CD4-positive, CD25-positive, alpha-beta regulatory T cell (primary cell): Measurements from ENCODE around the gene STRIP1. TPM values are rescaled to one million over a fixed set of nuclear protein-coding genes. Genes with fewer than 3 reads are reported as not detected.
"Not testable (repeated sequence)": the region's sequence is repeated elsewhere in the genome, so short reads cannot be mapped to it uniquely, and the experiment has no call there.

Experiments
- ATAC-seq, 2 donors: fragments of 150-1000 bp; cut with Tn5 transposase; one replicate each; pipeline ENCODE4 v1.10.0; 2021; ENCODE audit warnings: low read depth in 2 of 2, moderate number of reproducible peaks in 2 of 2, moderate library complexity in 1 of 2
- DNase-seq, 3 donors: peaks; one replicate each; pipeline versions ENCODE4 v3.0.0 to v3.0.0-alpha.2; 2012 to 2022; ENCODE audit warnings: mixed read lengths in 1 of 3
- H3K27ac ChIP-seq: one replicate; pipeline ENCODE4 v1.7.0; 2013; ENCODE audit warnings: mild to moderate bottlenecking, low read length; ENCODE audit not compliant: insufficient read depth, poor library complexity, severe bottlenecking
- H3K27me3 ChIP-seq: one replicate; pipeline ENCODE4 v1.7.0; 2013; ENCODE audit warnings: low read length; ENCODE audit not compliant: control insufficient read depth, insufficient read depth
- H3K36me3 ChIP-seq: one replicate; pipeline ENCODE4 v1.7.0; 2013; ENCODE audit warnings: mild to moderate bottlenecking, low read length, moderate library complexity; ENCODE audit not compliant: control insufficient read depth, insufficient read depth
- H3K4me1 ChIP-seq: 2 replicates; pipeline ENCODE4 v1.7.0; 2013; ENCODE audit warnings: mild to moderate bottlenecking, low read length; ENCODE audit not compliant: insufficient read depth, control insufficient read depth, poor library complexity, severe bottlenecking
- H3K4me3 ChIP-seq: one replicate; pipeline ENCODE4 v1.7.0; 2013; ENCODE audit warnings: low read depth, mild to moderate bottlenecking, low read length, moderate library complexity
- H3K9me3 ChIP-seq, 2 experiments: 1 replicate in 1 of 2; 2 replicates in 1 of 2; pipeline ENCODE4 v1.7.0; 2013; ENCODE audit warnings: low read length in 2 of 2, mild to moderate bottlenecking in 1 of 2, moderate library complexity in 1 of 2; ENCODE audit not compliant: control insufficient read depth in 2 of 2
- H3K27ac Mint-ChIP-seq, 3 donors: one replicate each; pipeline ENCODE4 v1.8.0; 2020 to 2022; ENCODE audit warnings: mild to moderate bottlenecking in 3 of 3, mixed read lengths in 3 of 3, moderate library complexity in 2 of 3
- H3K27me3 Mint-ChIP-seq: one replicate; pipeline ENCODE4 v1.8.0; 2022; ENCODE audit warnings: mild to moderate bottlenecking, mixed read lengths
- H3K36me3 Mint-ChIP-seq: one replicate; pipeline ENCODE4 v1.8.0; 2020; ENCODE audit warnings: mixed read lengths
- H3K4me1 Mint-ChIP-seq, 4 donors: one replicate each; pipeline ENCODE4 v1.8.0; 2020 to 2022; ENCODE audit warnings: mixed read lengths in 4 of 4, mild to moderate bottlenecking in 1 of 4
- H3K4me3 Mint-ChIP-seq, 4 donors: one replicate each; pipeline ENCODE4 v1.8.0; 2020 to 2022; ENCODE audit warnings: mild to moderate bottlenecking in 4 of 4, mixed read lengths in 4 of 4, moderate library complexity in 3 of 4
- H3K9me3 Mint-ChIP-seq, 7 donors: one replicate each; pipeline ENCODE4 v1.8.0; 2020 to 2022; ENCODE audit warnings: mixed read lengths in 7 of 7, mild to moderate bottlenecking in 3 of 7, moderate library complexity in 2 of 7
- polyA plus RNA-seq, 4 donors: library from polyadenylated mRNA; unstranded; fragments of 300-500 nt; fragmentation: Illumina TruSeq; gene quantifications; one replicate each; pipeline ENCODE4 v1.2.3, GENCODE V29; 2021
- total RNA-seq: library from RNA; stranded (reverse); gene quantifications from one replicate; pipeline ENCODE4 v1.2.3, GENCODE V29; 2022

STRIP1 gene
- total and polyA plus RNA-seq, 5 donors from 2014 or later = 22.5 to 83.3 (median 28.2) TPM

GRCh38 chr1:110017792-110018191, 16.6 kb upstream of the STRIP1 start:
- Histone ChIP-seq H3K36me3 (peaks cover 81% of the 10 kb centered on the region), H3K4me3 (no peak overlapping the region), H3K9me3 (no peaks in the 10 kb centered on the region), H3K4me1 (no peaks in the 10 kb centered on the region), H3K27me3 (no peaks in the 10 kb centered on the region), H3K27ac (no peak overlapping the region)
- H3K4me3 Mint-ChIP-seq = no peak overlapping the region
- DNase-seq (no peak), ATAC-seq (no peak)
- peaks cover 50% of the 10 kb centered on the region for H3K36me3 Mint-ChIP-seq
- peaks cover 0 to 2% (median under 1%) of the 10 kb centered on the region in 4 donors for H3K4me1 Mint-ChIP-seq
- H3K9me3 Mint-ChIP-seq = no peaks in the 10 kb centered on the region
- H3K27me3 Mint-ChIP-seq = no peaks in the 10 kb centered on the region
- peak overlapping the region in 1 of 3 donors; percentile 29 for H3K27ac Mint-ChIP-seq

- Mint-ChIP-seq H3K27ac (peak overlapping the region in 1 of 3 donors; percentile 89), H3K27me3 (no peaks in the 10 kb centered on the region), H3K4me1 (no peaks in the 10 kb centered on the region), H3K4me3 (no peak overlapping the region), H3K36me3 (peaks cover 50% of the 10 kb centered on the region), H3K9me3 (no peaks in the 10 kb centered on the region)
- no peaks in the 10 kb centered on the region for H3K4me1 ChIP-seq
- H3K4me3 ChIP-seq = no peak overlapping the region
- ATAC-seq (no peak), DNase-seq (no peak)
- H3K36me3 ChIP-seq = peaks cover 83% of the 10 kb centered on the region
- H3K9me3 ChIP-seq = no peaks in the 10 kb centered on the region
- no peak overlapping the region for H3K27ac ChIP-seq
- no peaks in the 10 kb centered on the region for H3K27me3 ChIP-seq
Measured at GRCh38 chr1:110018396-110018795, 16.0 kb upstream of the STRIP1 start.

- ATAC-seq = no peak
- peaks cover 48% of the 10 kb centered on the region for H3K36me3 Mint-ChIP-seq
- no peaks in the 10 kb centered on the region for H3K9me3 ChIP-seq
- H3K4me3 ChIP-seq = no peak overlapping the region
- H3K9me3 Mint-ChIP-seq = no peaks in the 10 kb centered on the region
- no peak for DNase-seq
- H3K4me3 Mint-ChIP-seq = no peak overlapping the region
- no peaks in the 10 kb centered on the region for H3K27me3 ChIP-seq
- no peaks in the 10 kb centered on the region for H3K4me1 ChIP-seq
- H3K36me3 ChIP-seq = peaks cover 81% of the 10 kb centered on the region
- H3K27me3 Mint-ChIP-seq = no peaks in the 10 kb centered on the region
- no peaks in the 10 kb centered on the region for H3K4me1 Mint-ChIP-seq
- H3K27ac Mint-ChIP-seq = no peak overlapping the region
- no peak overlapping the region for H3K27ac ChIP-seq
Measured at GRCh38 chr1:110019770-110020169, 14.7 kb upstream of the STRIP1 start.

- DNase-seq (no peak), ATAC-seq (no peak)
- no peaks in the 10 kb centered on the region for H3K4me1 Mint-ChIP-seq
- H3K27ac Mint-ChIP-seq = peak overlapping the region in 1 of 3 donors; percentile 11
- Histone ChIP-seq H3K4me3 (no peak overlapping the region), H3K9me3 (no peaks in the 10 kb centered on the region), H3K36me3 (peaks cover 66% of the 10 kb centered on the region), H3K4me1 (no peaks in the 10 kb centered on the region), H3K27ac (no peak overlapping the region), H3K27me3 (no peaks in the 10 kb centered on the region)
- H3K9me3 Mint-ChIP-seq = no peaks in the 10 kb centered on the region
- H3K27me3 Mint-ChIP-seq = no peaks in the 10 kb centered on the region
- peaks cover 40% of the 10 kb centered on the region for H3K36me3 Mint-ChIP-seq
- no peak overlapping the region for H3K4me3 Mint-ChIP-seq
Measured at GRCh38 chr1:110021285-110021684, 13.1 kb upstream of the STRIP1 start.

GRCh38 chr1:110024613-110025012, 9.8 kb upstream of the STRIP1 start:
- Mint-ChIP-seq H3K9me3 (no peaks in the 10 kb centered on the region), H3K4me1 (peaks cover 0 to 2% (median under 1%) of the 10 kb centered on the region in 4 donors), H3K4me3 (no peak overlapping the region), H3K36me3 (peaks cover 15% of the 10 kb centered on the region), H3K27ac (peak overlapping the region in 1 of 3 donors; percentile 2), H3K27me3 (no peaks in the 10 kb centered on the region)
- H3K4me1 ChIP-seq = no peaks in the 10 kb centered on the region
- H3K36me3 ChIP-seq = peaks cover 34% of the 10 kb centered on the region
- DNase-seq (no peak), ATAC-seq (no peak)
- H3K27ac ChIP-seq = no peak overlapping the region
- no peaks in the 10 kb centered on the region for H3K27me3 ChIP-seq
- no peak overlapping the region for H3K4me3 ChIP-seq
- H3K9me3 ChIP-seq = no peaks in the 10 kb centered on the region

- H3K27me3 Mint-ChIP-seq = not testable (repeated sequence)
- H3K4me3 ChIP-seq = peak overlapping the region; percentile 80
Measured at GRCh38 chr1:110030687-110031086, 3.7 kb upstream of the STRIP1 start.

GRCh38 chr1:110032327-110032726, 2.1 kb upstream of the STRIP1 start:
- no peak overlapping the region for H3K27ac ChIP-seq
- no peaks in the 10 kb centered on the region for H3K36me3 Mint-ChIP-seq
- no peaks in the 10 kb centered on the region for H3K27me3 ChIP-seq
- no peaks in the 10 kb centered on the region for H3K9me3 ChIP-seq
- DNase-seq (no peak), ATAC-seq (no peak)
- peaks cover 18% of the 10 kb centered on the region for H3K4me1 ChIP-seq
- peak overlapping the region in 2 of 4 donors; percentile 30 to 95 for H3K4me3 Mint-ChIP-seq
- no peaks in the 10 kb centered on the region for H3K9me3 Mint-ChIP-seq
- H3K36me3 ChIP-seq = peaks cover 2% of the 10 kb centered on the region
- H3K27me3 Mint-ChIP-seq = no peaks in the 10 kb centered on the region
- H3K27ac Mint-ChIP-seq = peak overlapping the region in 1 of 3 donors; percentile 21
- peaks cover 15 to 64% (median 42%) of the 10 kb centered on the region in 4 donors for H3K4me1 Mint-ChIP-seq
- no peak overlapping the region for H3K4me3 ChIP-seq

More at GRCh38 chr1:110030687-110031086, 3.7 kb upstream of the STRIP1 start:
- Mint-ChIP-seq H3K4me3 (peak overlapping the region; percentile 66 to 87 (median 82)), H3K4me1 (peaks cover 11 to 52% (median 30%) of the 10 kb centered on the region in 4 donors), H3K27ac (peak overlapping the region; percentile 89 to 95 (median 92))
- not testable (repeated sequence) for H3K9me3 ChIP-seq, ATAC-seq, H3K36me3 ChIP-seq, H3K9me3 Mint-ChIP-seq, H3K36me3 Mint-ChIP-seq, H3K27me3 ChIP-seq, DNase-seq
- Histone ChIP-seq H3K27ac (peak overlapping the region; percentile 35), H3K4me1 (peaks cover 13% of the 10 kb centered on the region)

- no peak overlapping the region for H3K4me3 ChIP-seq
- H3K36me3 Mint-ChIP-seq = peaks cover 5% of the 10 kb centered on the region
- H3K27me3 ChIP-seq = no peaks in the 10 kb centered on the region
- peak overlapping the region; percentile 43 to 96 (median 90) for H3K27ac Mint-ChIP-seq
- H3K27ac ChIP-seq = no peak overlapping the region
- no peaks in the 10 kb centered on the region for H3K9me3 ChIP-seq
- ATAC-seq (no peak), DNase-seq (no peak)
- peaks cover 18% of the 10 kb centered on the region for H3K4me1 ChIP-seq
- H3K27me3 Mint-ChIP-seq = no peaks in the 10 kb centered on the region
- H3K4me3 Mint-ChIP-seq = peak overlapping the region; percentile 95 to 97 (median 97)
- H3K9me3 Mint-ChIP-seq = no peaks in the 10 kb centered on the region
- H3K4me1 Mint-ChIP-seq = peaks cover 18 to 64% (median 42%) of the 10 kb centered on the region in 4 donors
- peaks cover 7% of the 10 kb centered on the region for H3K36me3 ChIP-seq
Measured at GRCh38 chr1:110033421-110033820, 1.0 kb upstream of the STRIP1 start.
